K562 (cell line): ENCODE results near the gene AQP6. TPM values are rescaled to one million over a fixed set of nuclear protein-coding genes. Genes with fewer than 3 reads are reported as not detected.

ENCODE experiments used
- ATAC-seq: fragments of 200-7000 bp; cut with Tn5 transposase; 3 replicates; pipeline ENCODE4 v1.9.1; 2020; ENCODE audit warnings: moderate library complexity
- Bru-seq: library from RNA; stranded (reverse); fragments of 400-500 nt; gene quantifications from one replicate; lab custom pipeline; 2021; lab: Mats Ljungman, UMichigan
- BruChase-seq, 2 experiments: library from RNA; stranded (reverse); fragments of 400-500 nt; gene quantifications; one replicate each; lab custom pipeline; 2021; lab: Mats Ljungman, UMichigan
- BruUV-seq: library from RNA; stranded (reverse); fragments of 400-500 nt; replicated peaks from 2 replicates; lab custom pipeline; 2021; lab: Mats Ljungman, UMichigan
- CTCF ChIA-PET: fragments of 300-600 bp; formaldehyde crosslinking; extraction: SDS; loops from one replicate; lab custom pipeline; 2021; ENCODE audit warnings: low intra/inter-chr PET ratio; lab: Yijun Ruan, JAX
- POLR2A ChIA-PET: fragments of 300-600, 350-650 bp; sonication (Branson Sonifier 250); formaldehyde crosslinking; extraction: SDS; loops from one replicate; lab custom pipeline; 2021; ENCODE audit warnings: antibody characterized with exemption, inconsistent platforms; lab: Yijun Ruan, JAX
- DNase-seq, 4 experiments: peaks; one replicate each; pipeline versions ENCODE4 v3.0.0 to v3.0.0-alpha.2; 2011 to 2018; ENCODE audit warnings: low spot score in 3 of 4, mixed read lengths in 3 of 4; ENCODE audit errors: extremely low read depth in 1 of 4
- FAIRE-seq: peaks from 2 replicates; lab custom pipeline; 2011; peaks lifted over from hg19 to GRCh38; lab: Jason Lieb, UNC
- H2AFZ ChIP-seq: 2 replicates; pipeline ENCODE4 v1.6.0; 2011; ENCODE audit warnings: low read depth, low read length, control low read depth, inconsistent platforms
- H3K27ac ChIP-seq: fragments of 200-600 bp; 3 replicates; pipeline ENCODE4 v1.8.0; 2011; ENCODE audit warnings: low read depth, mild to moderate bottlenecking, control low read depth, inconsistent platforms, low read length, moderate library complexity, mixed read lengths; ENCODE audit errors: extremely low read depth
- H3K27me3 ChIP-seq, 2 experiments: fragments of 300-600 bp in 1 of 2; 2 replicates in 1 of 2; 3 replicates in 1 of 2; pipeline versions ENCODE4 v1.6.0 to v1.8.0; 2011; ENCODE audit warnings: inconsistent platforms in 2 of 2, low read length in 2 of 2, mild to moderate bottlenecking in 1 of 2, mixed read lengths in 1 of 2, moderate library complexity in 1 of 2; ENCODE audit not compliant: control insufficient read depth in 2 of 2, insufficient read depth in 2 of 2
- H3K36me3 ChIP-seq: fragments of 300-600 bp; 3 replicates; pipeline ENCODE4 v1.8.0; 2011; ENCODE audit warnings: mild to moderate bottlenecking, low read length, inconsistent platforms; ENCODE audit not compliant: control insufficient read depth, insufficient read depth
- H3K4me1 ChIP-seq, 2 experiments: fragments of 200-600 bp in 1 of 2; replicated peaks in 1 of 2; 2 replicates in 1 of 2; 3 replicates in 1 of 2; pipeline versions ENCODE4 v1.5.1 to v1.8.0; 2011; ENCODE audit warnings: inconsistent platforms in 2 of 2, low read length in 2 of 2, mild to moderate bottlenecking in 1 of 2, mixed read lengths in 1 of 2, moderate library complexity in 1 of 2; ENCODE audit not compliant: control insufficient read depth in 2 of 2, insufficient read depth in 2 of 2
- H3K4me2 ChIP-seq: 2 replicates; pipeline ENCODE4 v1.6.1; 2011; ENCODE audit warnings: low read length, control low read depth, inconsistent platforms, mixed read lengths; ENCODE audit not compliant: insufficient read depth
- H3K4me3 ChIP-seq: fragments of 200-600 bp; sonication (generic), shearing (Covaris generic); 2 replicates; pipeline ENCODE4 v1.5.1; 2016; ENCODE audit warnings: control low read depth, inconsistent platforms
- H3K79me2 ChIP-seq: fragments of 200-600 bp; 3 replicates; pipeline ENCODE4 v1.8.0; 2011; ENCODE audit warnings: low read length, inconsistent platforms; ENCODE audit not compliant: control insufficient read depth, insufficient read depth
- H3K9ac ChIP-seq, 2 experiments: 2 replicates each; pipeline versions ENCODE4 v1.6.0 to v1.6.1; 2011; ENCODE audit warnings: low read depth in 2 of 2, low read length in 2 of 2, control low read depth in 1 of 2, inconsistent platforms in 1 of 2, mild to moderate bottlenecking in 1 of 2, mixed read lengths in 1 of 2; ENCODE audit not compliant: insufficient read depth in 1 of 2
- H3K9me1 ChIP-seq: one replicate; pipeline ENCODE4 v1.6.0; 2011; ENCODE audit warnings: inconsistent platforms, mild to moderate bottlenecking, low read length, moderate library complexity; ENCODE audit not compliant: control insufficient read depth, insufficient read depth
- H3K9me3 ChIP-seq: replicated peaks from 2 replicates; pipeline ENCODE4 v1.5.1; 2011; ENCODE audit warnings: low read depth, low read length, inconsistent platforms; ENCODE audit not compliant: control insufficient read depth, insufficient read depth
- H4K20me1 ChIP-seq: replicated peaks from 2 replicates; pipeline ENCODE4 v1.6.1; 2011; ENCODE audit warnings: low read length, inconsistent platforms, mixed read lengths; ENCODE audit not compliant: control insufficient read depth, insufficient read depth
- MECOM ChIP-seq: fragments of 250-450 bp; sonication (Bioruptor Pico); IDR thresholded peaks from 2 replicates; pipeline ENCODE4 v1.8.0; 2022; ENCODE audit warnings: inconsistent platforms
- WGBS: fragments of 100-300 bp; shearing (Covaris generic); methylation state at CpG from one replicate; pipeline ENCODE4 v1.1.6; 2016; ENCODE audit warnings: low coverage, mixed read lengths; ENCODE audit not compliant: insufficient coverage; ENCODE audit errors: missing lambda C conversion rate; 5-methylcytosine and 5-hydroxymethylcytosine counted together
- in situ Hi-C: fragments of 300-500 bp; cut with MboI; formaldehyde crosslinking; loops from 4 replicates; pipeline ENCODE4 v1.15.0; 2018; ENCODE audit warnings: inconsistent platforms, mixed read lengths
- intact Hi-C: fragments of 100-400 bp; cut with micrococcal nuclease; formaldehyde crosslinking; loops from 2 replicates; pipeline ENCODE4 v1.14.2; 2022
- long read RNA-seq, 3 experiments: library from polyadenylated mRNA in 2 of 3; library from RNA in 1 of 3; unstranded in 2 of 3; stranded (forward) in 1 of 3; transcript quantifications; one replicate each; pipeline ENCODE4 v2.0.0, GENCODE V29; 2019 to 2022
- polyA minus RNA-seq, 3 experiments: library from RNA; depleted of rRNA, polyadenylated mRNA; stranded (reverse); fragments of >200 nt; gene quantifications; 2 replicates each; pipeline ENCODE4 v1.2.3, GENCODE V29; 2011
- polyA plus RNA-seq, 8 experiments: library from polyadenylated mRNA; depleted of rRNA in 4 of 8; stranded (reverse) in 5 of 8; unstranded in 3 of 8; fragments of >200 nt; fragmentation: Nextera tagmentation in 2 of 8; fragmentation: Illumina TruSeq in 1 of 8; extraction: Ambion mirVana in 2 of 8; extraction: Trizol in 1 of 8; gene quantifications; 2 replicates each; pipeline versions ENCODE4 v1.2.1 to v1.2.3, GENCODE V29; 2011 to 2014; ENCODE audit warnings: inconsistent platforms in 1 of 8, missing spikeins in 1 of 8
- total RNA-seq, 7 experiments: library from RNA; depleted of rRNA in 6 of 7; stranded (reverse); fragments of >200 nt in 6 of 7; fragmentation: Illumina TruSeq in 2 of 7; extraction: Trizol in 2 of 7; gene quantifications; 2 replicates each; pipeline versions ENCODE4 v1.2.1 to v1.2.3, GENCODE V29; 2011 to 2021; ENCODE audit warnings: low replicate concordance in 1 of 7

The AQP6 gene, protein sequence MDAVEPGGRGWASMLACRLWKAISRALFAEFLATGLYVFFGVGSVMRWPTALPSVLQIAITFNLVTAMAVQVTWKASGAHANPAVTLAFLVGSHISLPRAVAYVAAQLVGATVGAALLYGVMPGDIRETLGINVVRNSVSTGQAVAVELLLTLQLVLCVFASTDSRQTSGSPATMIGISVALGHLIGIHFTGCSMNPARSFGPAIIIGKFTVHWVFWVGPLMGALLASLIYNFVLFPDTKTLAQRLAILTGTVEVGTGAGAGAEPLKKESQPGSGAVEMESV
- 0.09 and 0.14 TPM in 2 replicates for total RNA-seq (2011; cell fraction: chromatin; rRNA removed; ENCODE audit: low replicate concordance)
- not detected in 2 replicates for total RNA-seq (2011; cell fraction: nucleolus; rRNA removed)
- total RNA-seq (2011; cell fraction: nucleoplasm; rRNA removed): not detected in 2 replicates
- total RNA-seq (2014; rRNA removed) (0.05 TPM in 1 of 2 replicates, not detected in the other), total RNA-seq (2014; rRNA removed; fragmentation: Illumina TruSeq; extraction: Trizol) (not detected in 2 replicates), total RNA-seq (2015; rRNA removed; fragmentation: Illumina TruSeq; extraction: Trizol) (not detected in 2 replicates), total RNA-seq (2021) (not detected in 2 replicates), polyA plus RNA-seq (2011; rRNA removed) (not detected in 2 replicates), polyA plus RNA-seq (2014; fragmentation: Illumina TruSeq; extraction: Trizol) (not detected in 2 replicates), polyA plus RNA-seq (2014; fragmentation: Nextera tagmentation; extraction: Ambion mirVana) (not detected), polyA plus RNA-seq (2014; rRNA removed) (0.12 TPM in 1 of 2 replicates, not detected in the other), polyA minus RNA-seq (2011; rRNA and poly(A)+ RNA removed) (not detected in 2 replicates), Bru-seq, nascent RNA (not detected), BruChase-seq, experiment 1, labeled RNA remaining after a 2-hour chase (percentile 13 among the genes with signal in this experiment), BruChase-seq, experiment 2, labeled RNA remaining after a 6-hour chase (not detected)
- polyA plus RNA-seq (2011; cell fraction: cytosol; rRNA removed): 0.01 TPM in 1 of 2 replicates, not detected in the other
- polyA plus RNA-seq (2011; cell fraction: nucleus; rRNA removed): 0.17 TPM in 1 of 2 replicates, not detected in the other
- polyA plus RNA-seq (2012): 0.04 TPM in 1 of 2 replicates, not detected in the other
- not detected in 2 replicates for polyA minus RNA-seq (2011; cell fraction: cytosol; rRNA and poly(A)+ RNA removed)
- polyA minus RNA-seq (2011; cell fraction: nucleus; rRNA and poly(A)+ RNA removed): not detected in 2 replicates
- long read RNA-seq, experiment 1: 0 reads
- long read RNA-seq, experiment 2: 0 reads
- long read RNA-seq, experiment 3: 0 reads

DNA sequence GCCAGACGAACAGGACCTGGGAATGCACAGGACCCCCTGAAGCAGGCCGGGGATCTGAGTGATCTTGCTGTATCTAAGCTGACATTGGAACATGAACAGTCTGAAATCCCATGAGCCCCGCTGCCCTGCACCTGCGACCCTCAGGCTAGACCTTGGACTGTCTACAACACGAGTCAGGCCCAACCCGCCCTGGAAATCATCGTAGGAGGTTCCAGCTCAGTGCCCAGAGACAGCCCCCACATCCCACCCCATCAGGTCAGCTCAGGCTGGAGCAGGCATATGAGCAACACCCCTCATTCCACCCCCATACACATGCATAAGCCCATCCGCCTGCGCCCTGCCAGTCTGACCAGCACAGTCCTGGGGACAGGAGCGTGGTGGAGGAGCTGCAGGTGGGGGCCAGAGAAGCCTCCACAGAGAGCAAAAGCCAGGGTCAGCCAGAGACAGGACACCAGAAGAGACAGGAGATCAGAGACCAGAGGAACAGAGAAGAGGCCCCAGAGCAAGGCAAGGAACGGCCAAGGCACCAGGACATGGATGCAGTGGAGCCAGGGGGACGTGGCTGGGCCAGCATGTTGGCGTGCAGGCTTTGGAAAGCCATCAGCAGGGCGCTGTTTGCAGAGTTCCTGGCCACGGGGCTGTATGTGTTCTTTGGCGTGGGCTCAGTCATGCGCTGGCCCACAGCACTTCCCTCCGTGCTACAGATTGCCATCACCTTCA is at the start of gene AQP6:
AQP6 (plus strand) TSS at position 307 of the 720 bp plus-strand sequence; CDS start at position 534, 227 bp downstream.
- H3K4me2 ChIP-seq: no peak within 1 kb of the TSS
- no peak for DNase-seq
- no peaks in the 10 kb centered on the region for H3K79me2 ChIP-seq
- intact Hi-C loops (no loop called here), in situ Hi-C loops (loop anchor here (5.0 kb wide), 1 partner anchor 94 kb away; no protein-coding TSS in a partner anchor)
- ChIA-PET CTCF (interaction anchor here (1.7 kb wide), 1 partner anchor 98 kb away, joined by 5 read pairs; no protein-coding TSS in a partner anchor), POLR2A (interaction anchor here (0.6 kb wide), 1 partner anchor 516 kb away, joined by 3 read pairs; no protein-coding TSS in a partner anchor)
- no TSS peak for BruUV-seq
- H3K4me3 ChIP-seq: no peak within 1 kb of the TSS
- H3K4me1 ChIP-seq: peaks cover 0 to 38% of the 10 kb centered on the region in 2 experiments; a peak in 4 of 5 replicates
- WGBS: 23% methylated on average over 18 of the region's 18 CpGs
- peak within 1 kb of the TSS in 1 of 2 experiments; percentile 45; a peak in 1 of 4 replicates for H3K9ac ChIP-seq
- no peak for FAIRE-seq
- H3K27ac ChIP-seq: no peak within 1 kb of the TSS
- no peak within 1 kb of the TSS for H2AFZ ChIP-seq
- ATAC-seq: no peak
- H4K20me1 ChIP-seq: peaks cover 18% of the 10 kb centered on the region
- H3K9me3 ChIP-seq: no peaks in the 10 kb centered on the region
- no peaks in the 10 kb centered on the region for H3K9me1 ChIP-seq
- no peaks in the 10 kb centered on the region for H3K36me3 ChIP-seq
- peaks cover 28 to 65% of the 10 kb centered on the region in 2 experiments; a peak in 4 of 5 replicates for H3K27me3 ChIP-seq
- no peak for TF ChIP-seq MECOM (CRISPR knock-in tag)
